HTERT RPE-1 (cell line): ENCODE measurements around the gene SEC24C.

Experiments
- in situ Hi-C: fragments of 300-500 bp; cut with MboI; formaldehyde crosslinking; loops from 4 replicates; pipeline ENCODE4 v1.14.3; 2020; ENCODE audit warnings: low sequenced_read_pairs

SEC24C gene

DNA sequence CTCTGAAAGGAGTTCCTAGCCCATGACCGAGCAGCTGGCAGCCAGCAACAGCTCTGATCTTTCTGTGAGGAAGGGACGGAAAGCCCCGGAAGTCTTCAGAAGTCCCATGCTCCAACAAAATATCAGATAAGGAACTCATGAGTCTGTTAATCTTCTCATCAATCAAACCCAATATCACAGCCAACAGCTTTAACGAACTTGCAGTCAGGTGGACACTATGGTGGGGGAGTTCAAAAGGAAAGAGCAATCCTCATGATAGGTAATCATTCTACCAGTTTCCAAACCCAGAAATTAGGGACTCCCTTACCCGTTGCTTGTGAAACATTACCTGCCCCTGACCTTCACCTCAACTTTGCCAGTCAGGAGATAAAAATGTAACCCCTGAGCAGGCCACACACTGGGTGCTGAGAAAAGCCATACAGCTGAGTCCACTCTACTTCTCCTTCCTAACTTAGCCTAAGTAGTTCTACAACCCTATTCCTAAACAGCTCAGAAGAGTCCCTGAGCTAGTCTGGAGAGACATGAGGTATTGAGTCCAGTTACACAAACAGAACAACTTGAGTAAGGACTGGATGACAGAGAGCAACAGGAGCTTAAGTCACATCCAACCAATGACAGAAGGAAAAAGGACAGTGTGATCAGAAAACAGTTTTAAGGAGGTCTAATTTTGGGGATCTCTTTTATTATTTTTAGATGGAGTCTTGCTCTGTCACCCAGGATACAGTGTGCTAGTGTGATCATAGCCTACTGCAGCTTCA, 65.1 kb downstream of the SEC24C start:
- in situ Hi-C loops, result no loop called here

GRCh38 chr10:73810358-73810734, 66.2 kb downstream of the SEC24C start:
- in situ Hi-C loops, result no loop called here

DNA sequence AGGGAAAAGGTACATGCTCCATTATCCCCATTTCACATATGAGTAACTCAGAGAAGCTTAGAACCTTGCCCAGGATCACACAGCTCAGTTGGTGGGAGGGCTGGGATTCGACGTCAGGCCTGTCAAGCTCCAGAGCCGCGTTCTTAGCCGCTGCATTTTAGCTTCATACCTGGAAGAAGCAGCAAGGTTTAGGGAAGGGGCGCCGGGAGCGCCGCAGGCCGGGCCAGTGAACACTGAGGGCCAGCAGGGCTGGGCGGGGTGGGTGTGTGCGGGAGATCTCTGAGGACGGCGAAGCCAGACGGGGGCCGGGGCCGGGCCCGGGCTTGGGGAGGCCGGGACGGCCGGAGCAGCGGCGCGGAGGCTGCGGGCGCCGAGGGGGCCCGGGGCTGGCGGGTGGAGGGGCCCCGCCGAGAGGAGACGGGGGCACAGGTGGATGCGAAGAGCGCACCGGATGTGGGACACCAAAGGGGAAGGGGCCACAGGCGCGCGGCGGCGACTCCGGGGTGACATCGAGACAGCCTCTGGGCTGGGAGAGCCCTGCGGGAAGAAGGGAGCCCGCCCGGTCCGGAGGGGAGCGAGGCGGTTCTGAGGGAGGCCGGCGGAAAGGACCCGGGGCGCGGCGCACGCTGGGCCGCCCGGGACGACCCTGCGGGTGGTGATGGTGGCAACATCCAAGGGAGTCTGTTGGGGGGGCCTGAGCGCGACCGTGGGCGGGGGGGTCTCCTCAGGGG, 66.7 kb downstream of the SEC24C start:
- in situ Hi-C loops, result no loop called here

- in situ Hi-C loops, result no loop called here
These were observed 68.5 kb downstream of the SEC24C start for GRCh38 chr10:73812657-73813056.

DNA sequence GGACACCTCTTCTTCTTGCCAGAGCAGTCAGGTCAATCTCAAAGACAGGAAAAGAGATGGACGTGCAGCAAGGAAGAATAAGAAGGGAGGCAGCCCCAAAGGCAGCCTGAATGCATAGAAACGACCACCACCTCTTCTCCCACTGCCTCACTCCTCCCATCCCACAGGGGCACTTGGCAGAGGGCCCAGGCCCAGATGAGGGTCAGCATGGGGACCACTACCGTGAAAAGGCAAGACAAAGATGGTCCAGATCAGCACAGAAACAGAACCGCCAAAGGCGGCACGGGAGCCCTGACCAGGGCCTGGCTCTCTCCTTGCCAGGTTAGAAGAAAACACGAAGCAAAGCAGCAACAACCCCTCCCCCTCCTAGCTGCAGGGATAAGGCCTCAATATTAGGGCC, 69.2 kb downstream of the SEC24C start:
- in situ Hi-C loops, result no loop called here

DNA sequence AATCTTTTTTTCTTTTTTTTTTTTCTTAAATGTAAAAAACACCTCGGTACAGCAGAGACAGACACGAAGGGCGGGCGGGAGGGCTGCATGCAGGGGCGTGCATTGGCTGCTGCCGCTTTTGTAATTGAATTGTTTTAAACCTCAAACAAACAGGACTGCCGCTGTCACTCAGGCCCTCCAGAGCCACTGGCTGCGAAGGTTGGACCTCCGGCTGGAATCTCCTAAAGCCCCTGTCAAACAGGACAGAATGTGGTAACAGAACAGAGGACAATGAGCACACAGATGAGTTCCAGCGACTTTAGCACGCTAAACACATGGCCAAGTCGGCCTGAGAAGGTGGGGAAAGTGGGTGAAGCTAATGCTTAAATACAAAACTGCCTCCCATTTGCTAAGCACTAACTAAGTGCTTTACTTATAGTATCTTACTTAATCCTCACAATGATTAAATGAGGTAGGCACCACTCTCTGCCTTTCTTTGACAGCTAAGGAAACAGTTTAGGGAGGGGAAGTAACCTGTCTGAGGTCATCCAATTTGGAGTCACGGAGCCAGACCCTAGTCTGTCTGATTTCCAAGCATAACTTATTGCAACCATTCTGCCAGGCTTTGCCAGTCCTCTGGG, 70.2 kb downstream of the SEC24C start:
- in situ Hi-C loops, result no loop called here

- in situ Hi-C loops, result no loop called here
These were observed 70.9 kb downstream of the SEC24C start for GRCh38 chr10:73814896-73815718.

- in situ Hi-C loops, result no loop called here
These were observed 71.5 kb downstream of the SEC24C start for GRCh38 chr10:73815719-73816030.

DNA sequence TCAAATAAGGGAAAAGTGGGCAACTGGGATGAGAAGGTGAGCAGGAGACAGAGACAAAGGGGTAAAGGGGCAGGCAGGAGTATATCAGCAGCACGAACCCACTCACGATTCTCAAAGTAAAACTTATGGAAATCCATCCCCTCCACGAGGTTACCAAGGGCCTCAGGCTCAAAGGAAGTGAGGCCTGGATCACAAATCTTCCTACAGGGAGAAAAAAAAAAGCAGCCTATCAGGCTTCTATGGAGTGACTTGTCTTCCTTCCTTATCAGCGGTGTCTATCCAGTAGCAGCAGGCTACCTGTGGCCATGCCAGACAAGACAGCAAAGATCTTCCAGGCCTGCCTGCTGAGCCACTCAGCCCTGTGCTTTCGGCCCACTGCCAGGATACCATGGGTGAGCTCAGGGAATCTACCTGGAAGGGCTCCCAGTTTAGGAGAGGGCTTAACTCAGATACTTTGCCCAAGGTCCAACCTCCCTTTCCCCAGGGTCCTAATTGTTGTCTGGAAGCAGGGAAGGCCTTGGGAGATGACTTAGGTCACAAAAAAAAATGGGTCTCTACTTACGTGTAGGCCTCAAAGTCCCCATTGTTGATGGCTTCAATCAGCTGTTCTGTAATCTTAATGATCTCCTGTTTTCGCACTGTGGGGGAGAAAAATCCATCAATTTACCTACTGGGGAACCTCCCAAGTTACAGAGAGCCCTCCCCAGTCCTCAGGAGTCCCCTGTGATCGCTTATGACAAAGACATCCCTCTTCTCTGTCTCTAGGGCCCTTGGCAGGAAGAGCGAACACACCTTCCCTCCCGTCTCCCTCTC, 73.0 kb downstream of the SEC24C start:
- in situ Hi-C loops, result no loop called here

DNA sequence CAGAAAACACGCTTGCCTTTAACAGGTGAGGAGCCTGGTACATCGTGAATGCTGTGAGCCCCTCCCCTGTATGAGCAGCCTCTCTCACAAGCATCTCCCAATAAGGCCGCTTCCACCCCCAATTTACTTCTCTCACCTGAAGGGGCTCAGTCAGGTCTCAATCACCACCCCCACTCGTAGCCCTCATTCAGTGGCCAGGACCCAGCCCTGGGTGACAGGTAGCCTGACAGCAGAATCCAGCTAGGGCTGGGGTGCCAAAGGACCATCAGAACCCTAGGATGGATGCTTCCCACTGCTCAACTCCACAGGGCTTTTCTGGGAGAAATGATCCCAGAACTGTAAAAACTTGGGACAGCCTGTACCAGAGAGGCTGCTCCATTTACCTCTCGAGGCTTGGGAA, 73.7 kb downstream of the SEC24C start:
- in situ Hi-C loops, result no loop called here

- in situ Hi-C loops, result no loop called here
These were observed 74.2 kb downstream of the SEC24C start for GRCh38 chr10:73818402-73818801.

- in situ Hi-C loops, result no loop called here
These were observed 74.9 kb downstream of the SEC24C start for GRCh38 chr10:73819081-73819480.

DNA sequence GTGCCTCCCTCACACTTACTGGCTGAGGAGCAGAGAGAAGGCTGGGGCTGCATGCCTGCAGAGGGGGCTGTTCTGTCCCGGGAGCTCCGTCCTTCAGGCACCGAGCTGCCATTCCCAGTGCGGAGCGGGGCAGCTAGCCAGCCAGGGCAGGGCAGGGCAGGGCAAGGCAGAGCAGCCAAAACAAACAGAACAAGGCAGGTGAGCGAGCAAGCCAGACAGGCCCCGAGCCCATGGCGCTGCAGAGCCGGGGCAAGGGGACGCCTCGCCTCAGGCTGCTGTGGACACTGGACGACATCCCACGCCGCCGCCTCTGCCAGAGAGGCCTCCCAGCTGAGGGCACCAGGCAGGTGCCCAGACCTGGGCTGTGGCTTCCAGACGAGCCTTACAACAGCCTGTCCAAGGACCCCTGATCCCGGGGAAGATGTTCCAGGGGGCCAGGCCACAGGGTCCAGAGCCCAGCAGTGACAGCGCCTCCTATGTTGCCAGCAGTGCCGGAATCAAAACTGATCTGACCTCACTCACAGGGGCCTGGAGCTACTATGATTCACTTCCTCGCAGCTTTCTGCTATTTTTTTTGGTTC, 75.4 kb downstream of the SEC24C start:
- in situ Hi-C loops, result no loop called here
